Endothelial cell of umbilical vein (primary cell): ENCODE measurements around the gene PDE6D. TPM values are rescaled to one million over a fixed set of nuclear protein-coding genes. Genes with fewer than 3 reads are reported as not detected.

ENCODE experiments used
- BruUV-seq: library from RNA; stranded (reverse); fragments of 400-500 nt; replicated peaks from 2 replicates; lab custom pipeline; 2021; lab: Mats Ljungman, UMichigan
- CTCF ChIA-PET: fragments of 300-600, 350-600 bp; sonication (Branson Sonifier 250); formaldehyde crosslinking; loops from one replicate; lab custom pipeline; 2021; ENCODE audit warnings: antibody characterized with exemption, inconsistent platforms; lab: Charles Lee
- POLR2A ChIA-PET: fragments of 300-600, 350-600 bp; sonication (Branson Sonifier 250); formaldehyde crosslinking; loops from one replicate; lab custom pipeline; 2021; ENCODE audit warnings: antibody characterized with exemption, inconsistent platforms; lab: Charles Lee
- DNase-seq: peaks from one replicate; pipeline ENCODE4 v3.0.0-alpha.2; 2011; ENCODE audit warnings: low read depth, low spot score
- FAIRE-seq: peaks from 2 replicates; lab custom pipeline; 2011; peaks lifted over from hg19 to GRCh38; lab: Jason Lieb, UNC
- H2AFZ ChIP-seq: 2 replicates; pipeline ENCODE4 v1.6.0; 2012; ENCODE audit warnings: low read depth, low read length, control low read depth, inconsistent platforms
- H3K27ac ChIP-seq: 2 replicates; pipeline ENCODE4 v1.5.1; 2011; ENCODE audit warnings: low read depth, mild to moderate bottlenecking, control low read depth, low read length, moderate library complexity; ENCODE audit not compliant: insufficient read depth
- H3K27me3 ChIP-seq, 2 experiments: 2 replicates each; pipeline versions ENCODE4 v1.6.0 to v1.6.1; 2011; ENCODE audit warnings: low read length in 2 of 2, mixed read lengths in 1 of 2; ENCODE audit not compliant: control insufficient read depth in 2 of 2, insufficient read depth in 2 of 2
- H3K36me3 ChIP-seq, 2 experiments: 2 replicates in 1 of 2; 3 replicates in 1 of 2; pipeline ENCODE4 v1.5.1; 2011; ENCODE audit warnings: low read length in 2 of 2, mild to moderate bottlenecking in 1 of 2, moderate library complexity in 1 of 2; ENCODE audit not compliant: control insufficient read depth in 2 of 2, insufficient read depth in 2 of 2; ENCODE audit errors: extremely low read depth in 1 of 2
- H3K4me1 ChIP-seq: 3 replicates; pipeline ENCODE4 v1.5.1; 2011; ENCODE audit warnings: mild to moderate bottlenecking, low read length; ENCODE audit not compliant: control insufficient read depth, insufficient read depth; ENCODE audit errors: extremely low read depth
- H3K4me2 ChIP-seq: 2 replicates; pipeline ENCODE4 v1.6.1; 2011; ENCODE audit warnings: low read length, control low read depth, mixed read lengths; ENCODE audit not compliant: insufficient read depth
- H3K4me3 ChIP-seq, 3 experiments: fragments of 200-600 bp in 1 of 3; sonication (generic), shearing (Covaris generic) in 1 of 3; replicated peaks in 1 of 3; 2 replicates each; pipeline ENCODE4 v1.5.1; 2011 to 2016; ENCODE audit warnings: control low read depth in 3 of 3, low read length in 3 of 3, mild to moderate bottlenecking in 2 of 3, inconsistent platforms in 1 of 3, low read depth in 1 of 3, moderate library complexity in 1 of 3; ENCODE audit not compliant: insufficient read depth in 1 of 3
- H3K79me2 ChIP-seq: 2 replicates; pipeline ENCODE4 v1.6.0; 2012; ENCODE audit warnings: low read length, inconsistent platforms; ENCODE audit not compliant: control insufficient read depth, insufficient read depth
- H3K9ac ChIP-seq: replicated peaks from 2 replicates; pipeline ENCODE3; 2011; ENCODE audit warnings: low read length, control low read depth; ENCODE audit not compliant: insufficient read depth; ENCODE audit errors: extremely low read depth
- H3K9me1 ChIP-seq: replicated peaks from 3 replicates; pipeline ENCODE4 v1.6.0; 2011; ENCODE audit warnings: mild to moderate bottlenecking, low read length; ENCODE audit not compliant: control insufficient read depth, insufficient read depth; ENCODE audit errors: extremely low read depth
- H3K9me3 ChIP-seq: replicated peaks from 2 replicates; pipeline ENCODE4 v1.5.1; 2012; ENCODE audit warnings: low read length, inconsistent platforms; ENCODE audit not compliant: control insufficient read depth, insufficient read depth
- H4K20me1 ChIP-seq: replicated peaks from 2 replicates; pipeline ENCODE3; 2011; ENCODE audit warnings: mild to moderate bottlenecking, low read length; ENCODE audit not compliant: control insufficient read depth, insufficient read depth; ENCODE audit errors: extremely low read depth
- CTCF ChIP-seq, 2 donors: IDR thresholded peaks; 1 replicate in 1 of 2; 2 replicates in 1 of 2; pipeline ENCODE4 v1.5.1; 2011; ENCODE audit warnings: low read length in 2 of 2, mild to moderate bottlenecking in 2 of 2, moderate library complexity in 2 of 2, control low read depth in 1 of 2, inconsistent platforms in 1 of 2, low read depth in 1 of 2; ENCODE audit not compliant: insufficient read depth in 1 of 2; ENCODE audit errors: extremely low read depth in 1 of 2
- EZH2 ChIP-seq: IDR thresholded peaks from 2 replicates; pipeline ENCODE4 v1.6.1; 2012; ENCODE audit warnings: borderline replicate concordance, low read depth, mild to moderate bottlenecking, moderate library complexity, low read length, inconsistent platforms; ENCODE audit not compliant: severe bottlenecking
- FOS ChIP-seq: IDR thresholded peaks from 2 replicates; pipeline ENCODE4 v1.6.1; 2011; ENCODE audit warnings: mild to moderate bottlenecking, low read length, moderate library complexity, borderline replicate concordance; ENCODE audit not compliant: insufficient read depth
- GATA2 ChIP-seq: IDR thresholded peaks from 2 replicates; pipeline ENCODE4 v1.7.0; 2011; ENCODE audit warnings: low read depth, mild to moderate bottlenecking, moderate library complexity, mixed read lengths, low read length; ENCODE audit not compliant: insufficient read length, insufficient read depth
- JUN ChIP-seq: IDR thresholded peaks from 2 replicates; pipeline ENCODE4 v1.6.1; 2011; ENCODE audit warnings: borderline replicate concordance, low read depth; ENCODE audit not compliant: insufficient read length, insufficient read depth
- MAX ChIP-seq: IDR thresholded peaks from 2 replicates; pipeline ENCODE4 v1.6.1; 2011; ENCODE audit not compliant: insufficient read depth, insufficient read length
- MYC ChIP-seq: IDR thresholded peaks from one replicate; pipeline ENCODE4 v1.6.1; 2011; ENCODE audit warnings: mild to moderate bottlenecking, low read depth, low read length
- POLR2A ChIP-seq: IDR thresholded peaks from 2 replicates; pipeline ENCODE4 v1.6.1; 2012; ENCODE audit warnings: low read depth, mild to moderate bottlenecking, control low read depth, low read length
- POLR2AphosphoS5 ChIP-seq: IDR thresholded peaks from 2 replicates; pipeline ENCODE4 v1.6.1; 2012; ENCODE audit warnings: low read depth, mild to moderate bottlenecking, control low read depth, low read length, moderate library complexity; ENCODE audit not compliant: insufficient read depth
- dilution Hi-C: fragments of 300-500 bp; cut with MboI; formaldehyde crosslinking; loops from one replicate; pipeline ENCODE4 v1.15.0; 2019; ENCODE audit warnings: low sequenced_read_pairs; ENCODE audit not compliant: extremely low pct_ligation_motif_present
- intact Hi-C: fragments of 100-400 bp; cut with micrococcal nuclease; formaldehyde crosslinking; loops from one replicate; pipeline ENCODE4 v1.10.0; 2022
- polyA plus RNA-seq, 4 experiments: library from polyadenylated mRNA; depleted of rRNA in 3 of 4; stranded (reverse) in 3 of 4; unstranded in 1 of 4; fragments of >200 nt; gene quantifications; 2 replicates each; pipeline versions ENCODE4 v1.2.1 to v1.2.3, GENCODE V29; 2011 to 2012; ENCODE audit warnings: missing spikeins in 1 of 4
- total RNA-seq: library from RNA; stranded (reverse); gene quantifications from 2 replicates; pipeline ENCODE4 v1.2.3, GENCODE V29; 2021

PDE6D gene
- total and polyA plus RNA-seq, 2 donors (not counting 3 experiments of a cell fraction or from before 2014, with no cell fraction given), result 23.8 to 36.8 TPM

- Histone ChIP-seq H3K36me3 (peaks cover 0 to 3% of the 10 kb centered on the region in 2 experiments), H3K9me3 (no peaks in the 10 kb centered on the region), H2AFZ (no peak overlapping the region), H3K4me3 (no peak overlapping the region), H4K20me1 (no peaks in the 10 kb centered on the region), H3K9me1 (no peaks in the 10 kb centered on the region), H3K79me2 (no peaks in the 10 kb centered on the region), H3K4me1 (peaks cover 13% of the 10 kb centered on the region), H3K9ac (no peak overlapping the region), H3K4me2 (no peak overlapping the region), H3K27ac (no peak overlapping the region), H3K27me3 (no peaks in the 10 kb centered on the region)
- no peak for DNase-seq
- intact Hi-C loops (no loop called here), dilution Hi-C loops (no loop called here)
- no peak for TF ChIP-seq GATA2
- no peak for TF ChIP-seq POLR2AphosphoS5
- TF ChIP-seq MYC, result no peak
- no peak for TF ChIP-seq JUN
- TF ChIP-seq EZH2, result no peak
- TF ChIP-seq MAX, result no peak
- no peak for TF ChIP-seq POLR2A
- no peak for TF ChIP-seq FOS
- TF ChIP-seq CTCF (IDR thresholded peaks at IDR 0.05; ENCODE audit: extremely low read depth in 1 of 2, insufficient read depth in 1 of 2, low read depth in 1 of 2, low read length in 2 of 2), result no peak
- no peak for FAIRE-seq
- ChIA-PET CTCF (interaction anchor here (0.7 to 13.8 kb wide), 2 partner anchors 44 to 158 kb away, joined by 3 to 583 read pairs; no protein-coding TSS in a partner anchor), POLR2A (no interaction called here)
- BruUV-seq, result no TSS peak
Observed at GRCh38 chr2:231718799-231719198, 62.3 kb downstream of the PDE6D start.
